K562 (cell line): ENCODE results near the gene POLN. TPM values are rescaled to one million over a fixed set of nuclear protein-coding genes. Genes with fewer than 3 reads are reported as not detected.

ENCODE experiments used
- ATAC-seq: fragments of 200-7000 bp; cut with Tn5 transposase; 3 replicates; pipeline ENCODE4 v1.9.1; 2020; ENCODE audit warnings: moderate library complexity
- BruUV-seq: library from RNA; stranded (reverse); fragments of 400-500 nt; replicated peaks from 2 replicates; lab custom pipeline; 2021; lab: Mats Ljungman, UMichigan
- CTCF ChIA-PET: fragments of 300-600 bp; formaldehyde crosslinking; extraction: SDS; loops from one replicate; lab custom pipeline; 2021; ENCODE audit warnings: low intra/inter-chr PET ratio; lab: Yijun Ruan, JAX
- POLR2A ChIA-PET: fragments of 300-600, 350-650 bp; sonication (Branson Sonifier 250); formaldehyde crosslinking; extraction: SDS; loops from one replicate; lab custom pipeline; 2021; ENCODE audit warnings: antibody characterized with exemption, inconsistent platforms; lab: Yijun Ruan, JAX
- DNase-seq, 4 experiments: peaks; one replicate each; pipeline versions ENCODE4 v3.0.0 to v3.0.0-alpha.2; 2011 to 2018; ENCODE audit warnings: low spot score in 3 of 4, mixed read lengths in 3 of 4; ENCODE audit errors: extremely low read depth in 1 of 4
- FAIRE-seq: peaks from 2 replicates; lab custom pipeline; 2011; peaks lifted over from hg19 to GRCh38; lab: Jason Lieb, UNC
- H2AFZ ChIP-seq: 2 replicates; pipeline ENCODE4 v1.6.0; 2011; ENCODE audit warnings: low read depth, low read length, control low read depth, inconsistent platforms
- H3K27ac ChIP-seq: fragments of 200-600 bp; 3 replicates; pipeline ENCODE4 v1.8.0; 2011; ENCODE audit warnings: low read depth, mild to moderate bottlenecking, control low read depth, inconsistent platforms, low read length, moderate library complexity, mixed read lengths; ENCODE audit errors: extremely low read depth
- H3K27me3 ChIP-seq, 2 experiments: fragments of 300-600 bp in 1 of 2; 2 replicates in 1 of 2; 3 replicates in 1 of 2; pipeline versions ENCODE4 v1.6.0 to v1.8.0; 2011; ENCODE audit warnings: inconsistent platforms in 2 of 2, low read length in 2 of 2, mild to moderate bottlenecking in 1 of 2, mixed read lengths in 1 of 2, moderate library complexity in 1 of 2; ENCODE audit not compliant: control insufficient read depth in 2 of 2, insufficient read depth in 2 of 2
- H3K36me3 ChIP-seq: fragments of 300-600 bp; 3 replicates; pipeline ENCODE4 v1.8.0; 2011; ENCODE audit warnings: mild to moderate bottlenecking, low read length, inconsistent platforms; ENCODE audit not compliant: control insufficient read depth, insufficient read depth
- H3K4me1 ChIP-seq, 2 experiments: fragments of 200-600 bp in 1 of 2; replicated peaks in 1 of 2; 2 replicates in 1 of 2; 3 replicates in 1 of 2; pipeline versions ENCODE4 v1.5.1 to v1.8.0; 2011; ENCODE audit warnings: inconsistent platforms in 2 of 2, low read length in 2 of 2, mild to moderate bottlenecking in 1 of 2, mixed read lengths in 1 of 2, moderate library complexity in 1 of 2; ENCODE audit not compliant: control insufficient read depth in 2 of 2, insufficient read depth in 2 of 2
- H3K4me2 ChIP-seq: 2 replicates; pipeline ENCODE4 v1.6.1; 2011; ENCODE audit warnings: low read length, control low read depth, inconsistent platforms, mixed read lengths; ENCODE audit not compliant: insufficient read depth
- H3K4me3 ChIP-seq: fragments of 200-600 bp; sonication (generic), shearing (Covaris generic); 2 replicates; pipeline ENCODE4 v1.5.1; 2016; ENCODE audit warnings: control low read depth, inconsistent platforms
- H3K79me2 ChIP-seq: fragments of 200-600 bp; 3 replicates; pipeline ENCODE4 v1.8.0; 2011; ENCODE audit warnings: low read length, inconsistent platforms; ENCODE audit not compliant: control insufficient read depth, insufficient read depth
- H3K9ac ChIP-seq, 2 experiments: 2 replicates each; pipeline versions ENCODE4 v1.6.0 to v1.6.1; 2011; ENCODE audit warnings: low read depth in 2 of 2, low read length in 2 of 2, control low read depth in 1 of 2, inconsistent platforms in 1 of 2, mild to moderate bottlenecking in 1 of 2, mixed read lengths in 1 of 2; ENCODE audit not compliant: insufficient read depth in 1 of 2
- H3K9me1 ChIP-seq: one replicate; pipeline ENCODE4 v1.6.0; 2011; ENCODE audit warnings: inconsistent platforms, mild to moderate bottlenecking, low read length, moderate library complexity; ENCODE audit not compliant: control insufficient read depth, insufficient read depth
- H3K9me3 ChIP-seq: replicated peaks from 2 replicates; pipeline ENCODE4 v1.5.1; 2011; ENCODE audit warnings: low read depth, low read length, inconsistent platforms; ENCODE audit not compliant: control insufficient read depth, insufficient read depth
- H4K20me1 ChIP-seq: replicated peaks from 2 replicates; pipeline ENCODE4 v1.6.1; 2011; ENCODE audit warnings: low read length, inconsistent platforms, mixed read lengths; ENCODE audit not compliant: control insufficient read depth, insufficient read depth
- BHLHE40 ChIP-seq: IDR thresholded peaks from 2 replicates; pipeline ENCODE4 v1.6.1; 2011; ENCODE audit warnings: low read length, improper control_type of control experiment
- CHD2 ChIP-seq: IDR thresholded peaks from 2 replicates; pipeline ENCODE4 v1.6.1; 2011; ENCODE audit warnings: low read depth, low read length
- CTCF ChIP-seq, 3 experiments: IDR thresholded peaks in 2 of 3; conservative IDR thresholded peaks in 1 of 3; 2 replicates each; pipeline ENCODE4 v1.5.1; 2011 to 2012; ENCODE audit warnings: low read length in 3 of 3, mild to moderate bottlenecking in 3 of 3, control low read depth in 2 of 3, improper control_type of control experiment in 1 of 3, inconsistent platforms in 1 of 3, low read depth in 1 of 3, mixed read lengths in 1 of 3, moderate library complexity in 1 of 3; ENCODE audit not compliant: insufficient read depth in 2 of 3
- EZH2 ChIP-seq: IDR thresholded peaks from 2 replicates; pipeline ENCODE4 v1.6.1; 2012; ENCODE audit warnings: low read depth, mild to moderate bottlenecking, inconsistent platforms, low read length, borderline replicate concordance
- KDM4B ChIP-seq, 2 experiments: fragments of 450-650 bp in 1 of 2; sonication (generic) in 1 of 2; IDR thresholded peaks; 2 replicates each; pipeline ENCODE4 v1.6.1; 2016 to 2017; ENCODE audit warnings: borderline replicate concordance in 2 of 2, antibody characterized with exemption in 1 of 2, low read depth in 1 of 2, mild to moderate bottlenecking in 1 of 2
- PPARD ChIP-seq: fragments of 250-450 bp; sonication (Bioruptor Pico); IDR thresholded peaks from 2 replicates; pipeline ENCODE4 v1.8.0; 2022; ENCODE audit warnings: inconsistent platforms, mild to moderate bottlenecking, moderate library complexity
- PREB ChIP-seq: sonication (generic); formaldehyde crosslinking; IDR thresholded peaks from 2 replicates; pipeline ENCODE4 v1.8.1; 2023; ENCODE audit warnings: mild to moderate bottlenecking, missing genetic modification reagents
- SP2 ChIP-seq: IDR thresholded peaks from 2 replicates; pipeline ENCODE4 v1.6.1; 2011; ENCODE audit warnings: mild to moderate bottlenecking, low read depth, low read length, moderate library complexity; ENCODE audit not compliant: poor library complexity, severe bottlenecking; ENCODE audit errors: extremely low read depth
- WGBS: fragments of 100-300 bp; shearing (Covaris generic); methylation state at CpG from one replicate; pipeline ENCODE4 v1.1.6; 2016; ENCODE audit warnings: low coverage, mixed read lengths; ENCODE audit not compliant: insufficient coverage; ENCODE audit errors: missing lambda C conversion rate; 5-methylcytosine and 5-hydroxymethylcytosine counted together
- in situ Hi-C: fragments of 300-500 bp; cut with MboI; formaldehyde crosslinking; loops from 4 replicates; pipeline ENCODE4 v1.15.0; 2018; ENCODE audit warnings: inconsistent platforms, mixed read lengths
- intact Hi-C: fragments of 100-400 bp; cut with micrococcal nuclease; formaldehyde crosslinking; loops from 2 replicates; pipeline ENCODE4 v1.14.2; 2022
- polyA plus RNA-seq, 8 experiments: library from polyadenylated mRNA; depleted of rRNA in 4 of 8; stranded (reverse) in 5 of 8; unstranded in 3 of 8; fragments of >200 nt; fragmentation: Nextera tagmentation in 2 of 8; fragmentation: Illumina TruSeq in 1 of 8; extraction: Ambion mirVana in 2 of 8; extraction: Trizol in 1 of 8; gene quantifications; 2 replicates each; pipeline versions ENCODE4 v1.2.1 to v1.2.3, GENCODE V29; 2011 to 2014; ENCODE audit warnings: inconsistent platforms in 1 of 8, missing spikeins in 1 of 8
- total RNA-seq, 7 experiments: library from RNA; depleted of rRNA in 6 of 7; stranded (reverse); fragments of >200 nt in 6 of 7; fragmentation: Illumina TruSeq in 2 of 7; extraction: Trizol in 2 of 7; gene quantifications; 2 replicates each; pipeline versions ENCODE4 v1.2.1 to v1.2.3, GENCODE V29; 2011 to 2021; ENCODE audit warnings: low replicate concordance in 1 of 7
- TF ChIP-seq, protein P1 (sequence below): sonication (generic); formaldehyde crosslinking; IDR thresholded peaks from 2 replicates; pipeline ENCODE4 v1.8.0; 2022; ENCODE audit warnings: mild to moderate bottlenecking, missing genetic modification reagents

POLN gene
- total and polyA plus RNA-seq, 9 of the 15 experiments (the other 6 are each of a cell fraction or from before 2014, with no cell fraction given): 0.08 to 0.91 (median 0.32) TPM

GRCh38 chr4:2054217-2054616 is 187.7 kb downstream of the POLN start:
- no peaks in the 10 kb centered on the region for H3K79me2 ChIP-seq
- H3K9me3 ChIP-seq: no peaks in the 10 kb centered on the region
- 18% methylated on average over 6 of the region's 6 CpGs for WGBS
- ATAC-seq: no peak
- ChIA-PET CTCF (interaction anchor here (0.6 kb wide), 1 partner anchor 197 kb away, joined by 7 read pairs; no protein-coding TSS in a partner anchor), POLR2A (interaction anchor here (0.5 kb wide), 1 partner anchor 197 kb away, joined by 3 read pairs; no protein-coding TSS in a partner anchor)
- H3K9ac ChIP-seq: no peak overlapping the region
- H3K4me2 ChIP-seq: no peak overlapping the region
- H3K4me3 ChIP-seq: no peak overlapping the region
- intact Hi-C loops: no loop called here
- H2AFZ ChIP-seq: no peak overlapping the region
- 0 out of 5 replicates have a peak, but pooled peaks cover 0 to 4% of the 10 kb centered on the region in 2 experiments for H3K27me3 ChIP-seq
- no peaks in the 10 kb centered on the region for H3K36me3 ChIP-seq
- peaks cover 0 to 8% of the 10 kb centered on the region in 2 experiments; a peak in 3 of 5 replicates for H3K4me1 ChIP-seq
- DNase-seq: no peak
- no peaks in the 10 kb centered on the region for H4K20me1 ChIP-seq
- FAIRE-seq: no peak
- TF ChIP-seq EZH2 (no peak), CHD2 (peak; percentile 83)
- TF ChIP-seq, all 486 proteins: peak for 1
- Histone ChIP-seq H3K9me1 (no peaks in the 10 kb centered on the region), H3K27ac (no peak overlapping the region)
- in situ Hi-C loops: no loop called here
- BruUV-seq: no TSS peak

GRCh38 chr4:2051086-2051485 is 190.8 kb downstream of the POLN start:
- intact Hi-C loops (no loop called here), in situ Hi-C loops (no loop called here)
- WGBS: 47% methylated on average over 10 of the region's 10 CpGs
- 0 out of 5 replicates have a peak, but pooled peaks cover 0 to 4% of the 10 kb centered on the region in 2 experiments for H3K27me3 ChIP-seq
- ChIA-PET CTCF (no interaction called here), POLR2A (no interaction called here)
- ATAC-seq (no peak), DNase-seq (no peak), FAIRE-seq (peak; percentile 15)
- H3K9me3 ChIP-seq: no peaks in the 10 kb centered on the region
- H3K4me2 ChIP-seq: no peak overlapping the region
- H3K27ac ChIP-seq: no peak overlapping the region
- H2AFZ ChIP-seq: no peak overlapping the region
- no peak overlapping the region for H3K4me3 ChIP-seq
- BruUV-seq: no TSS peak
- peaks cover 0 to 23% of the 10 kb centered on the region in 2 experiments; a peak in 2 of 5 replicates for H3K4me1 ChIP-seq
- H3K36me3 ChIP-seq: no peaks in the 10 kb centered on the region
- no peaks in the 10 kb centered on the region for H3K9me1 ChIP-seq
- H4K20me1 ChIP-seq: no peaks in the 10 kb centered on the region
- H3K79me2 ChIP-seq: no peaks in the 10 kb centered on the region
- H3K9ac ChIP-seq: peak overlapping the region in 1 of 2 experiments; percentile 61; a peak in 1 of 4 replicates
- TF ChIP-seq SP2: no peak
- TF ChIP-seq PREB (CRISPR knock-in tag): no peak
- TF ChIP-seq, protein P1, sequence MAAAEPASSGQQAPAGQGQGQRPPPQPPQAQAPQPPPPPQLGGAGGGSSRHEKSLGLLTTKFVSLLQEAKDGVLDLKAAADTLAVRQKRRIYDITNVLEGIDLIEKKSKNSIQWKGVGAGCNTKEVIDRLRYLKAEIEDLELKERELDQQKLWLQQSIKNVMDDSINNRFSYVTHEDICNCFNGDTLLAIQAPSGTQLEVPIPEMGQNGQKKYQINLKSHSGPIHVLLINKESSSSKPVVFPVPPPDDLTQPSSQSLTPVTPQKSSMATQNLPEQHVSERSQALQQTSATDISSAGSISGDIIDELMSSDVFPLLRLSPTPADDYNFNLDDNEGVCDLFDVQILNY: no peak
- TF ChIP-seq BHLHE40: no peak
- TF ChIP-seq PPARD (CRISPR knock-in tag): no peak
- TF ChIP-seq KDM4B (IDR thresholded peaks at IDR 0.05; ENCODE audit: borderline replicate concordance in 2 of 2, low read depth in 1 of 2): no peak
- no peak for TF ChIP-seq CTCF (IDR thresholded peaks at IDR 0.05 in 2 of 3, conservative IDR thresholded peaks at IDR 0.05 in 1 of 3; ENCODE audit: insufficient read depth in 2 of 3, low read depth in 1 of 3, low read length in 3 of 3)
